Endodermal cell (in vitro differentiated cells): ENCODE data around the gene CBY2. TPM values are rescaled to one million over a fixed set of nuclear protein-coding genes. Genes with fewer than 3 reads are reported as not detected.

ENCODE experiments used
- DNase-seq: peaks from one replicate; pipeline ENCODE4 v3.0.0-alpha.2; 2017
- H3K27ac ChIP-seq: 2 replicates; pipeline ENCODE4 v1.5.1; 2013; ENCODE audit warnings: mild to moderate bottlenecking, low read depth, low read length, moderate library complexity
- H3K27me3 ChIP-seq: 2 replicates; pipeline ENCODE4 v1.6.1; 2013; ENCODE audit warnings: mild to moderate bottlenecking, low read length, moderate library complexity; ENCODE audit not compliant: insufficient read depth, control insufficient read depth, poor library complexity, severe bottlenecking
- H3K36me3 ChIP-seq: 2 replicates; pipeline ENCODE4 v1.7.0; 2013; ENCODE audit warnings: mild to moderate bottlenecking, low read length, moderate library complexity; ENCODE audit not compliant: control insufficient read depth, insufficient read depth
- H3K4me1 ChIP-seq: one replicate; pipeline ENCODE4 v1.7.0; 2013; ENCODE audit warnings: low read length; ENCODE audit not compliant: control insufficient read depth, insufficient read depth
- H3K4me3 ChIP-seq: 2 replicates; pipeline ENCODE4 v1.5.1; 2013; ENCODE audit warnings: mild to moderate bottlenecking, low read length, moderate library complexity
- H3K9ac ChIP-seq: 2 replicates; pipeline ENCODE4 v1.6.1; 2013; ENCODE audit warnings: mild to moderate bottlenecking, low read length, moderate library complexity; ENCODE audit not compliant: poor library complexity, severe bottlenecking; ENCODE audit errors: extremely low read depth
- H3K9me3 ChIP-seq: 2 replicates; pipeline ENCODE4 v1.6.1; 2013; ENCODE audit warnings: mild to moderate bottlenecking, low read length, moderate library complexity; ENCODE audit not compliant: control insufficient read depth
- H3K27ac Mint-ChIP-seq: 2 replicates; pipeline ENCODE4 v1.8.0; 2020; ENCODE audit warnings: mixed read lengths
- H3K27me3 Mint-ChIP-seq: 2 replicates; pipeline ENCODE4 v1.8.0; 2021; ENCODE audit warnings: mild to moderate bottlenecking, mixed read lengths; ENCODE audit not compliant: insufficient read depth
- H3K36me3 Mint-ChIP-seq: 2 replicates; pipeline ENCODE4 v1.8.0; 2020; ENCODE audit warnings: low read depth, mixed read lengths
- H3K4me1 Mint-ChIP-seq: 2 replicates; pipeline ENCODE4 v1.8.0; 2020; ENCODE audit warnings: mixed read lengths
- H3K4me3 Mint-ChIP-seq: 2 replicates; pipeline ENCODE4 v1.8.0; 2020; ENCODE audit warnings: mild to moderate bottlenecking, moderate library complexity, mixed read lengths
- H3K9me3 Mint-ChIP-seq: 2 replicates; pipeline ENCODE4 v1.8.0; 2020; ENCODE audit warnings: mild to moderate bottlenecking, mixed read lengths
- CTCF ChIP-seq: fragments of 200-600 bp; sonication (generic); conservative IDR thresholded peaks from 2 replicates; pipeline ENCODE4 v1.5.0; 2021; ENCODE audit warnings: antibody characterized with exemption, mild to moderate bottlenecking
- WGBS, 2 experiments: methylation state at CpG; one replicate each; pipeline versions ENCODE4 v1.1.5 to v1.1.7; 2013; ENCODE audit warnings: missing lambda C conversion rate in 2 of 2, mixed read lengths in 1 of 2; ENCODE audit not compliant: insufficient coverage in 1 of 2, insufficient read length in 1 of 2; 5-methylcytosine and 5-hydroxymethylcytosine counted together
- total RNA-seq, 2 donors: library from RNA; stranded (reverse); fragmentation: NEBNext Ultra II Directional in 1 of 2; extraction: Animal tissue kit (Norgen Biotek cat#: 25700) in 1 of 2; gene quantifications; 2 replicates in 1 of 2; 3 replicates in 1 of 2; pipeline ENCODE4 v1.2.1, GENCODE V29; 2021

Gene CBY2
- total RNA-seq, 2 donors from 2014 or later = not detected

- H3K9ac ChIP-seq = no peak overlapping the region
- no peak overlapping the region for H3K4me3 Mint-ChIP-seq
- H3K9me3 ChIP-seq = no peaks in the 10 kb centered on the region
- H3K27ac ChIP-seq = no peak overlapping the region
- H3K9me3 Mint-ChIP-seq = peaks cover 6% of the 10 kb centered on the region
- H3K36me3 Mint-ChIP-seq = no peaks in the 10 kb centered on the region
- peaks cover 7% of the 10 kb centered on the region for H3K4me1 ChIP-seq
- H3K27me3 ChIP-seq = no peaks in the 10 kb centered on the region
- H3K4me3 ChIP-seq = no peak overlapping the region
- no peak for DNase-seq
- 71 to 74% methylated on average over 5 of the region's 5 CpGs for WGBS, 2 experiments
- peaks cover 8% of the 10 kb centered on the region for H3K4me1 Mint-ChIP-seq
- H3K27me3 Mint-ChIP-seq = peaks cover 6% of the 10 kb centered on the region
- no peak overlapping the region for H3K27ac Mint-ChIP-seq
- H3K36me3 ChIP-seq = no peaks in the 10 kb centered on the region
- TF ChIP-seq CTCF = no peak
Measured at GRCh38 chr13:45732916-45733315, 30.8 kb downstream of the CBY2 start.

- no peaks in the 10 kb centered on the region for H3K36me3 ChIP-seq
- Mint-ChIP-seq H3K27ac (no peak overlapping the region), H3K4me3 (no peak overlapping the region), H3K9me3 (peaks cover 6% of the 10 kb centered on the region), H3K4me1 (peaks cover 11% of the 10 kb centered on the region), H3K36me3 (no peaks in the 10 kb centered on the region), H3K27me3 (peaks cover 5% of the 10 kb centered on the region)
- no peaks in the 10 kb centered on the region for H3K9me3 ChIP-seq
- no peak for DNase-seq
- no peak for TF ChIP-seq CTCF
- no peak overlapping the region for H3K4me3 ChIP-seq
- H3K27me3 ChIP-seq = no peaks in the 10 kb centered on the region
- H3K27ac ChIP-seq = no peak overlapping the region
- H3K9ac ChIP-seq = no peak overlapping the region
- 91 to 97% methylated on average over 5 of the region's 5 CpGs for WGBS, 2 experiments
- peaks cover 7% of the 10 kb centered on the region for H3K4me1 ChIP-seq
Measured at GRCh38 chr13:45733361-45733760, 31.2 kb downstream of the CBY2 start.

GRCh38 chr13:45737571-45738017, 35.5 kb downstream of the CBY2 start:
- H3K27me3 ChIP-seq = no peaks in the 10 kb centered on the region
- peak; percentile 88 for DNase-seq
- no peak overlapping the region for H3K4me3 ChIP-seq
- H3K4me3 Mint-ChIP-seq = no peak overlapping the region
- H3K36me3 Mint-ChIP-seq = no peaks in the 10 kb centered on the region
- WGBS, 2 experiments = 74 to 83% methylated on average over 1 to 2 of the region's 2 CpGs
- H3K9me3 ChIP-seq = no peaks in the 10 kb centered on the region
- H3K27ac Mint-ChIP-seq = no peak overlapping the region
- peak; percentile 78 for TF ChIP-seq CTCF
- peaks cover 3% of the 10 kb centered on the region for H3K27me3 Mint-ChIP-seq
- no peaks in the 10 kb centered on the region for H3K36me3 ChIP-seq
- H3K4me1 Mint-ChIP-seq = peaks cover 23% of the 10 kb centered on the region
- H3K9ac ChIP-seq = no peak overlapping the region
- peaks cover 6% of the 10 kb centered on the region for H3K9me3 Mint-ChIP-seq
- peaks cover 9% of the 10 kb centered on the region for H3K4me1 ChIP-seq
- no peak overlapping the region for H3K27ac ChIP-seq
